ENCODE results near the gene PRSS53.
"Not testable (repeated sequence)": the region's sequence is repeated elsewhere in the genome, so short reads cannot be mapped to it uniquely, and the experiment has no call there.

PRSS53 gene

GRCh38 chr16:31106509-31107464 lies 18.0 kb upstream of the PRSS53 start:
- Histone ChIP-seq H3K4me1 (peaks cover 25 to 50% (median 35%) of the 10 kb centered on the region in 10 experiments), H3K4me2 (peak overlapping the region in 10 of 11 experiments; percentile 87 to 99 (median 96); a peak in 15 of 22 replicates), H3K27me3 (no peaks in the 10 kb centered on the region), H3K4me3 (no peak overlapping the region), H3K9me3 (replicated peaks in 1 of 11) (no peaks in the 10 kb centered on the region), H3K9ac (peak overlapping the region in 3 of 11 experiments; percentile 4 to 96 (median 95); a peak in 2 of 22 replicates), H3K27ac (peak overlapping the region in 3 of 11 experiments; percentile 88 to 94 (median 91); a peak in 2 of 22 replicates), H3K36me3 (peaks cover 23 to 28% (median 26%) of the 10 kb centered on the region in 11 experiments), H4K20me1 (no peaks in the 10 kb centered on the region; a peak in 1 of 22 replicates)
- no peak for TF ChIP-seq Cebpa-rat (IDR thresholded peaks at IDR 0.05)

- peaks cover 13 to 18% (median 16%) of the 10 kb centered on the region in 11 experiments for H3K36me3 ChIP-seq
- no peak for TF ChIP-seq Cebpa-rat (IDR thresholded peaks at IDR 0.05)
- H3K4me2 ChIP-seq = peak overlapping the region in 9 of 11 experiments; percentile 24 to 73 (median 40); a peak in 9 of 22 replicates
- peak overlapping the region; percentile 9 to 64 (median 56); a peak in 15 of 22 replicates for H3K9ac ChIP-seq
- H3K27ac ChIP-seq = peak overlapping the region; percentile 44 to 72 (median 60); a peak in 19 of 22 replicates
- no peaks in the 10 kb centered on the region; a peak in 1 of 22 replicates for H4K20me1 ChIP-seq
- H3K9me3 ChIP-seq (replicated peaks in 1 of 11) = no peaks in the 10 kb centered on the region
- peaks cover 25 to 40% (median 31%) of the 10 kb centered on the region in 10 experiments for H3K4me1 ChIP-seq
- no peaks in the 10 kb centered on the region for H3K27me3 ChIP-seq
- H3K4me3 ChIP-seq = no peak overlapping the region
Observed at GRCh38 chr16:31105677-31106213, 17.0 kb upstream of the PRSS53 start.

DNA sequence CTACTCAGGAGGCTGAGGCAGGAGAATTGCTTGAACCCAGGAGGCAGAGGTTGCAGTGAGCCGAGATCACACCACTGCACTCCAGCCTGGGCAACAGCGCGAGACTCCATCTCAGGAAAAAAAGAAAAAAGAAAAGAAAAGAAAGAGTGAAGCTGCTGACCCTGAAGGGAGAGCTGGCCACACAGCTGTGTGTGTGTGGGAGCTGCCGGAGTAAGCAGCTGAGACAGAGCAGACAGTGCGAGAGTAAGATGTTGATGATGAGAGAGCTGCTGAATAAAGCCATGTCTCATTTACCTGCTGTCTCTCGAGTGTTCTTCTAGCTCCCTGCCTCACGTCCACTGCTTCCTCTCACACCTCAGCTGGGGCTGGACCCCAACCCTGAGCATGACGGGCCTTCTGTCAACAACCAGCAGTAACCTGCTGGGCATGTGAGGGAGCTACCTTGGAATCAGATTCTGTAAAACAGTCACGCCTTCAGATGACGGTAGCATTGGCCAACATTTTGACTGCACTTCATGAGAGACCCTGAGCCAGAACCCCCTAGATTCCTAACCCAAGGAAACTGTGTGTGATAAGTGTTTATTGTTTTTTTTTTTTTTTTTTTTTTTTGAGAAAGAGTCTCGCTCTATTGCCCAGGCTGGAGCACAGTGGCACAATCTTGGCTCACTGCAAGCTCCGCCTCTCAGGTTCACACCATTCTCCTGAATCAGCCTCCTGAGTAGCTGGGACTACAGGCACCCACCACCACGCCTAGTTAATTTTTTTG lies 12.3 kb upstream of the PRSS53 start:
- not testable (repeated sequence) for H3K27ac ChIP-seq; H4K20me1 ChIP-seq; H3K9me3 ChIP-seq (replicated peaks in 1 of 11); H3K36me3 ChIP-seq; H3K4me3 ChIP-seq; H3K9ac ChIP-seq; H3K4me2 ChIP-seq; H3K27me3 ChIP-seq
- H3K4me1 ChIP-seq = peaks cover 0 to 11% (median 7%) of the 10 kb centered on the region in 10 experiments; a peak in 14 of 20 replicates

GRCh38 chr16:31099860-31100638 lies 11.3 kb upstream of the PRSS53 start:
- no peak overlapping the region for H3K27ac ChIP-seq
- no peak overlapping the region for H3K9ac ChIP-seq
- H3K4me2 ChIP-seq = no peak overlapping the region
- no peak overlapping the region for H3K4me3 ChIP-seq
- no peaks in the 10 kb centered on the region for H3K36me3 ChIP-seq
- H3K9me3 ChIP-seq (replicated peaks in 1 of 11) = peaks cover 0 to 7% (median 0%) of the 10 kb centered on the region in 11 experiments; a peak in 1 of 22 replicates
- no peaks in the 10 kb centered on the region for H3K27me3 ChIP-seq
- H3K4me1 ChIP-seq = peaks cover 7 to 17% (median 12%) of the 10 kb centered on the region in 10 experiments; a peak in 19 of 20 replicates
- no peak for TF ChIP-seq Cebpa-rat (IDR thresholded peaks at IDR 0.05)
- no peaks in the 10 kb centered on the region for H4K20me1 ChIP-seq

- Histone ChIP-seq H3K4me1 (peaks cover 20 to 46% (median 29%) of the 10 kb centered on the region in 10 experiments), H3K4me2 (peak within 1 kb of the TSS; percentile 83 to 99 (median 97)), H3K9me3 (replicated peaks in 1 of 11) (0 out of 22 replicates have a peak, but pooled peaks cover 0 to under 1% (median 0%) of the 10 kb centered on the region in 11 experiments), H3K27me3 (no peaks in the 10 kb centered on the region), H3K4me3 (peak within 1 kb of the TSS; percentile 81 to 98 (median 92)), H3K36me3 (peaks cover 13 to 32% (median 22%) of the 10 kb centered on the region in 11 experiments), H3K9ac (peak within 1 kb of the TSS; percentile 80 to 90 (median 87)), H3K27ac (peak within 1 kb of the TSS; percentile 47 to 82 (median 77); a peak in 21 of 22 replicates), H4K20me1 (peaks cover 0 to 29% (median 0%) of the 10 kb centered on the region in 11 experiments; a peak in 7 of 22 replicates)
- no peak for TF ChIP-seq Cebpa-rat (IDR thresholded peaks at IDR 0.05)
Observed at GRCh38 chr16:31094424-31095120, 5.8 kb upstream of the PRSS53 start, which contains the start of gene VKORC1. TSS of gene VKORC1 (minus strand) at chr16:31094797. CDS start at chr16:31094729, 68 bp downstream.

DNA sequence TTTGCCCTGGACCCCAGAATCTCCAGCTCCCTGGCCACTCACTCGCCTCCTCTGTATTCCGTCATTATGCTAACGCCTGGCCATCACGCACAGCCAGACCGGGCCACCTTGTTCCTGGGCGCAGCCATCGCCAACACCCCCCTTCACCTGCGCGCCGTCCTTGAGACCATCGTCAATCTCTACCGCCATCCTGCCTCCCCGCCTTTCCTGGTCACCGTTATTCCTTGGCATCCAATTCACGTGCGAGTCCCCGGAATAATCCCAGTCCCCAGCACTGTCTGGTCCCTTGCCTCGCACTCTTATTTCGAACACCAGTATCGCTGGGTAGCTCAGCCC lies 5.3 kb upstream of the PRSS53 start:
- TF ChIP-seq Cebpa-rat (IDR thresholded peaks at IDR 0.05) = no peak
- Histone ChIP-seq H3K27me3 (no peaks in the 10 kb centered on the region), H3K27ac (peak overlapping the region; percentile 47 to 82 (median 77); a peak in 21 of 22 replicates), H3K4me2 (peak overlapping the region; percentile 83 to 99 (median 97)), H3K36me3 (peaks cover 18 to 37% (median 27%) of the 10 kb centered on the region in 11 experiments), H4K20me1 (peaks cover 0 to 34% (median 2%) of the 10 kb centered on the region in 11 experiments; a peak in 8 of 22 replicates), H3K9me3 (replicated peaks in 1 of 11) (no peaks in the 10 kb centered on the region), H3K4me3 (peak overlapping the region; percentile 81 to 98 (median 92)), H3K9ac (peak overlapping the region; percentile 80 to 90 (median 87)), H3K4me1 (peaks cover 20 to 46% (median 29%) of the 10 kb centered on the region in 10 experiments)

- H4K20me1 ChIP-seq = peaks cover 0 to 43% (median 5%) of the 10 kb centered on the region in 11 experiments; a peak in 10 of 22 replicates
- peak overlapping the region; percentile 80 to 90 (median 87); a peak in 20 of 22 replicates for H3K9ac ChIP-seq
- no peak for TF ChIP-seq Cebpa-rat (IDR thresholded peaks at IDR 0.05)
- peak overlapping the region; percentile 81 to 98 (median 92) for H3K4me3 ChIP-seq
- H3K9me3 ChIP-seq (replicated peaks in 1 of 11) = no peaks in the 10 kb centered on the region
- peaks cover 22 to 46% (median 35%) of the 10 kb centered on the region in 11 experiments for H3K36me3 ChIP-seq
- H3K4me1 ChIP-seq = peaks cover 20 to 46% (median 29%) of the 10 kb centered on the region in 10 experiments
- H3K27me3 ChIP-seq = no peaks in the 10 kb centered on the region
- H3K27ac ChIP-seq = peak overlapping the region in 3 of 11 experiments; percentile 78 to 82 (median 81); a peak in 4 of 22 replicates
- H3K4me2 ChIP-seq = peak overlapping the region; percentile 83 to 99 (median 97)
Observed at GRCh38 chr16:31093132-31093703, 4.5 kb upstream of the PRSS53 start.
